Measurements from ENCODE around the gene LMTK2. TPM values are rescaled to one million over a fixed set of nuclear protein-coding genes. Genes with fewer than 3 reads are reported as not detected.

Gene LMTK2
- total RNA-seq, 2 experiments from 2014 or later = 11.2 to 13.0 TPM

DNA sequence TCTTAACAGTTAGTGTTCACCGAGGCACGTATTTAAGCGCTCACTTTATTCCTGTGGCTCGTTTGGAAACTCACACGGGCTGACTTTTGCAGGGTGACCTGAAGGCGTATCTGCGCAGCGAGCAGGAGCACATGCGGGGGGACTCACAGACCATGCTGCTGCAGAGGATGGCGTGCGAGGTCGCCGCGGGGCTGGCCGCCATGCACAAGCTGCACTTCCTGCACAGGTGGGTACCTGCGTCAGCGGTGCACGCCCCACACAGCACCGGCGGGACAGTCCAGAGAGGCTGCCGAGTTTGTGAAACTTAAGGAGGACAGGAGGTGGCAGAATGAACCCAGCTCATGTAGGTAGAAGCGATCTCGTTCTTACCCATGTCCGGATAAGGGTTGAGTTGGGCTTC lies 64.8 kb downstream of the LMTK2 start:
- no peaks in the 10 kb centered on the region for H3K27me3 Mint-ChIP-seq
- H3K36me3 Mint-ChIP-seq = peaks cover 1% of the 10 kb centered on the region
- no peak for DNase-seq
- no peaks in the 10 kb centered on the region for H3K9me3 Mint-ChIP-seq
- H3K4me3 Mint-ChIP-seq = no peak overlapping the region
- peaks cover 5% of the 10 kb centered on the region for H3K4me1 Mint-ChIP-seq
- no peak overlapping the region for H3K27ac Mint-ChIP-seq

DNA sequence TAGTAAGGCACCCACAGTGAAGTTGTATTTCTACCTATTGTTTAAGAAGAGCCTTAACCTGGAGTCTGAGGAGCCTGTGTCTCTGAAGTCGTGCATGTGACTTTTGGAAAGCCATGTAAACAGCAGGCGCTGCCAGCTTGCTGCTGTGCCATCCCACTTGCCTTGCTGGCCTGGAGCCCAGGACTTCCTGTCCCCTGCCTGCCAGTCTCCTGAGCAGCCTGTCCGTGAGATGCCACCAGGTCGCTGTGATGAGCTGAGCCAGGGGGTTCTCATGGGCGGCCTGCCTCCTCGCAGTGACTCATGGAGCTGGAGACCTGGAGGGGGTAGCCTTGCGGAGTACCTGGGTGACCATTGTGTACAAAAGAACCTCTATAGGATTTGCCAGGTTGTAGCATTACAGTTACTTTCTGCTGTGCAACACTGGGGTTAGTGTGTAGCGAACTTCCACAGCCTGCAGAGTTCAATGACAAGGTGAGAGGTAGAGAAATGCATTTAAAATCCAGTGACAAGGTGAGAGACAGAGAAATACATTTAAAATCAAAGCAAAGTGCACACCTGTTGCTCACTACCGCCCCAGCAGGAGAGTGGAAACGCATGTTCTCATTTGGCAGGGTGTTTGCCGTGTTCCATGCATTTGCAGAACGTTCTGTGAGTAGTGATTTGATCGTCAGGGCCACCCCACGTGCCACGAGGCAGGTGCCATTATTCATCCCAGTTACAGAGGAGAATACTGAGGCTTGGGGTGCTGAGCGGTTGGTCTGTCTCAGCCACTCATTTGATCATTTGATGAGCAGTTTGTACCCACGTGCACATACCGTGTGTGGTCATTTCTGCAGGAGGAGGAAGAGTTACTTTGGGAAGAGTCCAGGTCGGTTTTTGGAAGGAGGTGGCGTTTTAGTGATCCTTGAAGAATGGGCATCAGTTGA lies 67.9 kb downstream of the LMTK2 start:
- H3K27ac Mint-ChIP-seq = no peak overlapping the region

DNA sequence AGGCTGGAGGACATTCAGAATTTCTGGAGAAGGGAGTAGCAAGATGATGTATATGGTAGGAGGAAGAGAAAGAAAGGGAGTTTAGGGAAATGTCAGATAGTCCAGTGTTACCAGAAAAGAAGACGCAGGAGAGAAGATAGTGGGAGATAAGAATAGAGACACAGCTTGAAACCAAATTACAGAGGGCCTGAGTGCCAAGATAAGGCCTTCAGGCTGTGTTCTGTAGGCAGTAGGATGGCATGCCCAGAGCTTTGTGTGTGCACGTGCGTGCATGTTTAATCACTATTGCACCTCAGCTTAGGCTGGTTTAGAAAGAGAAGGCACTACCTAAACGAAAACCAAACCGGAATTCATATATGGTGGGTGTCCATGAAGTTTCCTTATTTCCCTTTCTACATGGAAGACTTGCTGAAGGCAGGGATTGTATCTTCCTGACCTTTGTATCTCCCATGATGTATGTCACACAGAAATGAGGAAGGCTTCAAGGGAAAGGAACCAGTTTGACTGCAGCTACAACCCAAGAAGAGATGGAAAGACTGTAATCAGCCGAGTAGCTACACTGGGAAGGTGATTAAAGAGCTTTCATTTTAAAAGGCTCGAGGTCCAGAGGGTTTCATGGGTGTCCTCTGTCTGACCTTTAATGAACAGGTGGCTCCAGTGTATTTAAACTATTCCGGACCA lies 68.7 kb downstream of the LMTK2 start:
- H3K4me3 Mint-ChIP-seq = no peak overlapping the region
- no peak for DNase-seq
- peaks cover 1% of the 10 kb centered on the region for H3K36me3 Mint-ChIP-seq
- no peaks in the 10 kb centered on the region for H3K9me3 Mint-ChIP-seq
- no peaks in the 10 kb centered on the region for H3K27me3 Mint-ChIP-seq
- H3K27ac Mint-ChIP-seq = no peak overlapping the region
- H3K4me1 Mint-ChIP-seq = no peaks in the 10 kb centered on the region

More for the DNA sequence above, 67.9 kb downstream of the LMTK2 start:
- DNase-seq = no peak
- Mint-ChIP-seq H3K4me1 (no peaks in the 10 kb centered on the region), H3K36me3 (peaks cover 1% of the 10 kb centered on the region), H3K4me3 (no peak overlapping the region), H3K9me3 (no peaks in the 10 kb centered on the region), H3K27me3 (no peaks in the 10 kb centered on the region)

DNA sequence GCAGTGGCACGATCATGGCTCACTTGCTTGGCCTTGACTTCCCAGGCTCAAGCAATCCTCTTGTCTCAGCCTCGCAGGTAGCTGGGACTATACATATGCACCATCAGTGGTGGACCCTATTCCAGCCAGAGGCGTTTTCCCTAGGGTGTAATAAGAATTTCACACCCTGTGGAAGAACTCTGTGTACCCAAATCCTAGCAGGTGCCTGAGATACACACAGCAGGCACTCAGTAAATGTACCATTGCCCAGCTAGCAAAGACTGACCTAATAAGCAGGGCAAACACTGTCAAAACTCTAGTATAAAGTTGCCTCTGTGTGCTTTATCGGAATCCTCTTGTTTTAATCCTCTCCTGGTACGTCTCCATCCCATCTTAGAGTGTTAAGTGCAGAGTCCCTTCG lies 70.9 kb downstream of the LMTK2 start:
- DNase-seq = no peak
- Mint-ChIP-seq H3K27me3 (no peaks in the 10 kb centered on the region), H3K9me3 (no peaks in the 10 kb centered on the region), H3K4me1 (peaks cover 1% of the 10 kb centered on the region), H3K4me3 (no peak overlapping the region), H3K27ac (no peak overlapping the region), H3K36me3 (peaks cover 2% of the 10 kb centered on the region)

DNA sequence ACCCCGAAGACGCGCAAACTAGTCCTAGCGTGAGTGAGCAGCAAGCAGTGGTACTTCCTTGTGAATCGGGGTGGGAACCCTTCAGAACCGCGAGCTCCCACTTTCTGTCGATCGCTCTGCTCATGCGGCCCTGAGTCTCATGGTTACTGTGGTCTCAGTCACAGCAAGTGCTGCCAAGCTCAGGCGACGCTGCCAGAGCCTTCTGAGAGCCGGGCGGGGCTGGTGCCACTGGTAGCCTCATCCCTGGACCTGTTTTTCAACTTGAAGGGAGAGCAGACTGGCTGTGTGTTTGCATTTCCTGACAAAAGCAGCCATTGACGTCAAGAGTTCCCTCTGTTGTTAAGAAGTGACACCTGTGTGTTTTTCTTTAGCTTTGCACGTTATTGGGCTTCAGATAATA lies 71.7 kb downstream of the LMTK2 start:
- no peak for DNase-seq
- Mint-ChIP-seq H3K9me3 (no peaks in the 10 kb centered on the region), H3K36me3 (peaks cover 6% of the 10 kb centered on the region), H3K27me3 (no peaks in the 10 kb centered on the region), H3K4me1 (peaks cover 1% of the 10 kb centered on the region), H3K4me3 (no peak overlapping the region), H3K27ac (no peak overlapping the region)

DNA sequence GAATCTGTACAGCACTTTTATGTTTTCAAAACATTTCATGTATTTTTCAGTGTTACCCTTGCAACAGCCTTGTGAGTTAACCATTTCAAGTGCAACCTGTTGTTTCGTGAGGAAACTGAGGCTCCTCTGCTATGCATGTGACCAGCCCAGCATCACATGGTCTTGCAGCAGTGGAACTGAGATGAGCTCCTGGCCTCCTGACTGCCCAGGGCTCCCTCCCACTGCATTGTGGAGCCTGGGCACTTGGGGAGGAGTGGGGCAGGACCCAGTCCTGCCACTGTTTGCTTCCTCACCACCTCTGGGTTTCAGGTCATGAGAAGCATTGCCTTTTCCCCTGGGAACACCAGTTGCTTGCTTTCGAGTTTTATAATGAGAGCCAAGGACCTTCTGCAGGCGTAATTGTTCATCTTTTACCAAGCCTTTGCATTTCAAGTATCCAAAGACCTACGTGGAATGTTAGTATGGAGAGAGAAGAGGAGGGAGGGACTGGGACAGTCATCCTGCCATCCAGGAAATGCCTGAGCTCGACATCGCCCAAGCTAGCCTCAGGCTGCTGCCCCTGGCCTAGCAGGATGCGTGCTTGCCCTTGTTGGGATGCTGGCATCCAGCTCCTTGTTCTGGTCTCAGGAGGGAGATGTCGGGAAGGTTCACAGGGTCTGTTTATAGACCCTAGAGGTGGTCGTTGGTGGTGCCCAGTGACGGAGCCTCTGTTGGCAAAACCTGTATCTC lies 72.3 kb downstream of the LMTK2 start:
- Mint-ChIP-seq H3K4me3 (no peak overlapping the region), H3K27ac (no peak overlapping the region), H3K36me3 (peaks cover 6% of the 10 kb centered on the region), H3K27me3 (no peaks in the 10 kb centered on the region), H3K9me3 (no peaks in the 10 kb centered on the region), H3K4me1 (peaks cover 1% of the 10 kb centered on the region)
- DNase-seq = no peak

DNA sequence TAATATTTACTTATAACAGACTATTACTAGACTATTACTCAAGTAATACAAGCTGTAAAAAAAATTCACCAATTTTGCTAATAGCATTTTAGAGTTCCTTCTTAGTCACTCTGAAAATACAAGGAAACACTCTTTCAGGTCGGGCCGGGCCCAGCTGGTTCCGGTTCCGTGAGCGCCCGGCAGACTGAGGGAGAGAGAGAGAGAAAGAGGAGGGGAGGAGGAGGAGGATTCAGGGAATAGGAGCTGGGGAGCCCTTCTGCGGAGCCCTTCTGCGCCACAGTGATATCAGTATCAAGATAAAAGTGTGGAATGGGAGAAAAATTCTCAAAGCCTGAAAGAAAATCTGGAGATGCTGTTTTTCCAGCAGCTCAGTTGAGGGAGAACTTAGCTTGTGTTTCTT lies 74.1 kb downstream of the LMTK2 start:
- no peak for DNase-seq
- H3K9me3 Mint-ChIP-seq = no peaks in the 10 kb centered on the region
- no peak overlapping the region for H3K4me3 Mint-ChIP-seq
- H3K27ac Mint-ChIP-seq = no peak overlapping the region
- H3K4me1 Mint-ChIP-seq = peaks cover 1% of the 10 kb centered on the region
- H3K36me3 Mint-ChIP-seq = peaks cover 6% of the 10 kb centered on the region
- no peaks in the 10 kb centered on the region for H3K27me3 Mint-ChIP-seq

DNA sequence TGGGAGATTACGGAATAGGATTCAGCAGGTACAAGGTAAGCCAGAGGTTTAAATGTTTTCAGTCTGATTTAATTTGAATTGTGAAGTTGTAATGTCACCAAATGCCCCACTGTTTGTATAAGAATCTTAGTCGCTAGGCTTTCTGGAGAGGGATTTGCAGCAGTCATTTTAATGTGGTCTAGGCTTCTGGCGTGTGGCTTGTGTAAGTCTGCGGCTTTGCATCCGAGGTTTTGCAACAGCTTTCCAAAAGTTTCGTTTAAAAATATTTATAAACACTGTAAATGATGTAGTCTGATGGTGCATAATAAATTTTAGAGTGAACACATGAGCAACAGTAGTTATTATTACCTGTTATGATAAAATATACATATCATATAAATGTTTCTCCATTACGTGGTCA lies 78.4 kb downstream of the LMTK2 start:
- Mint-ChIP-seq H3K27me3 (no peaks in the 10 kb centered on the region), H3K27ac (no peak overlapping the region), H3K4me1 (peaks cover 5% of the 10 kb centered on the region), H3K36me3 (peaks cover 22% of the 10 kb centered on the region), H3K4me3 (no peak overlapping the region), H3K9me3 (peaks cover 2% of the 10 kb centered on the region)
- DNase-seq = no peak

DNA sequence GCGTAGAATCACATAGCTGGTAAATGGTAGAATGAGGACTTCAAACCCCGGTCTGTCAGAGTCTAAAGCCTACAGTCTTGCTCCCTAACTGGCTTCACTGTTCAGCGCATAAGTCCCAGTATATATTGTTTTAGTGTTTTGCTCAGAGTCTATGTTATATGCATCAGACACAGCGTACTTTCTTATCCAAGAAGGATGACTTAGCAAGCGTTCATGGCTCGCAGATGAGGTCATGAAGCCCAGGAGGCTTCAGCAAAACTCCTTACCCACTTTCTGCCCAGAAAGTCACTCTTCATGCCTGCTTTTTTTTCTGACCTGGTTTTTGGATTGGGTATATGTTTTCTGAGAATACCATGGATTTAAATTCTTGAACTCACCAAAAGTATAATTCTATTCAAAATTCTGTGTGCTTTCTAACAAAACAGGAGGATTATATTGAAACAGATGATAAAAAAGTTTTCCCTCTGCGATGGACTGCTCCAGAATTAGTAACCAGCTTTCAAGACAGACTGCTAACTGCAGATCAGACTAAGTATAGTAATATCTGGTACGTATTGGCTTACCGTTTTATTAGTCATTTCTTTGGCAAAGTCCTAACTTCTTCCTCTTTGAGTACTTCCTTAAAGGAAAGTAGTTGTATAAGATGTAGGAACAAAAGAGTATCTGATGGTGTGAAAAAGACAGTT lies 79.9 kb downstream of the LMTK2 start:
- Mint-ChIP-seq H3K4me1 (peaks cover 6% of the 10 kb centered on the region), H3K27me3 (no peaks in the 10 kb centered on the region), H3K4me3 (no peak overlapping the region), H3K9me3 (peaks cover 2% of the 10 kb centered on the region), H3K27ac (no peak overlapping the region), H3K36me3 (peaks cover 27% of the 10 kb centered on the region)
- no peak for DNase-seq

DNA sequence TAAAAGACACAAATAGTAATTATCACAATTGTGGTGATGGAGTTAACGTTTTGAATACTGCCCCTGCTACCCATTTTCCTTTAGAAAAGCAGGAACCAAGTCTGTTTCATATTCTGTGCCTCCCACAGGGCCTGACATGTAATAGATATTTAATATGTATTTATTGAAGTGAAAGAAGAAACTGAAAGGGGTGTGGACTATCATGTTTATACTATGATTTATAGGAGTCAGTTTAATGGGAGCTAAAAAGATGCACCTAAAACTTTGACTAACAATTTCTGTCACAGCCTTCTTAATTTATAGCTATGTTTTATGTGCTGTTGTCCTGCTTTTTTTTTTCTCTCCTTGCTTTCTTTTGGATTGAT lies 80.5 kb downstream of the LMTK2 start:
- Mint-ChIP-seq H3K27me3 (no peaks in the 10 kb centered on the region), H3K9me3 (peaks cover 2% of the 10 kb centered on the region), H3K36me3 (peaks cover 29% of the 10 kb centered on the region), H3K4me3 (no peak overlapping the region), H3K4me1 (peaks cover 6% of the 10 kb centered on the region), H3K27ac (no peak overlapping the region)
- no peak for DNase-seq

DNA sequence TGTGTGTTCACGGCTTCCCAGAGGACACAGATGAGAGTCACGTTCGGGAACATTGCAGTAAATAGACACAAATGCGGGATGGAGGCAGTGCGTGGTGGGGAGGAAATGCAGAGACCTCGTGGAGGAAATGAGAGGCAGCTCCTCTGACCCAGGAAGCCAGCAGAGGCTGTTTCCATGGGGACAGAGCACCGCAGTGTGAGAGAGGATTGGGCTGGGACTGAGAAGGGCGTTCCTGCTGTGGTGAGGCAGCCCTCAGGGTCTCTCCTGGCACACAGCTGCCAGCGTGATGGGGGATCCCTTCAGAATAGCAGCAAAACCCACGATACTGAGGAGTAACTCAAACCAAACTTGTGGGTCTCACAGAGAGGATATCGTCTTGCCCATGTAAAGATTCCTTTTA lies 82.9 kb downstream of the LMTK2 start:
- Mint-ChIP-seq H3K27me3 (no peaks in the 10 kb centered on the region), H3K4me3 (no peak overlapping the region), H3K36me3 (peaks cover 25% of the 10 kb centered on the region), H3K4me1 (peaks cover 6% of the 10 kb centered on the region), H3K27ac (no peak overlapping the region), H3K9me3 (peaks cover 2% of the 10 kb centered on the region)
- no peak for DNase-seq

DNA sequence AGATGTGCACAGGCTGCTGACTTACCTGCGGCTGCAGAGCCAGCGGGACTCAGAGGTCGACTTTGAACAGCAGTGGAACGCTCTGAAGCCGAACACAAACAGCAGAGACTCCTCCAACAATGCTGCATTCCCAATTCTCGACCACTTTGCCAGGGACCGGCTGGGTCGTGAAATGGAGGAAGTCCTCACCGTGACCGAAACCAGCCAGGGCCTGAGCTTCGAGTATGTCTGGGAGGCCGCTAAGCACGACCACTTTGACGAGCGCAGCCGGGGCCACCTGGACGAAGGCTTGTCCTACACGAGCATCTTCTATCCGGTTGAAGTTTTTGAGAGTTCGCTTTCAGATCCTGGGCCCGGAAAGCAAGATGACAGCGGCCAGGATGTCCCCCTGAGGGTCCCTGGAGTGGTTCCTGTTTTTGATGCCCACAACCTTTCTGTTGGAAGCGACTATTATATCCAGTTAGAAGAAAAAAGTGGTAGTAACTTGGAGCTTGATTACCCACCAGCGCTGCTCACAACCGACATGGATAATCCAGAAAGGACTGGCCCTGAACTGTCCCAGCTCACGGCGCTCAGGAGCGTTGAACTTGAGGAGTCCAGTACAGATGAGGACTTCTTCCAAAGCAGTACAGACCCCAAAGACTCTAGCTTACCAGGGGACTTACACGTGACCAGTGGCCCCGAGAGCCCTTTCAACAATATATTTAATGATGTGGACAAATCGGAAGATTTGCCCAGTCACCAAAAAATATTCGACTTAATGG lies 85.2 kb downstream of the LMTK2 start:
- DNase-seq = no peak
- Mint-ChIP-seq H3K4me3 (no peak overlapping the region), H3K27me3 (no peaks in the 10 kb centered on the region), H3K4me1 (peaks cover 5% of the 10 kb centered on the region), H3K27ac (no peak overlapping the region), H3K9me3 (peaks cover 2% of the 10 kb centered on the region), H3K36me3 (peaks cover 25% of the 10 kb centered on the region)

DNA sequence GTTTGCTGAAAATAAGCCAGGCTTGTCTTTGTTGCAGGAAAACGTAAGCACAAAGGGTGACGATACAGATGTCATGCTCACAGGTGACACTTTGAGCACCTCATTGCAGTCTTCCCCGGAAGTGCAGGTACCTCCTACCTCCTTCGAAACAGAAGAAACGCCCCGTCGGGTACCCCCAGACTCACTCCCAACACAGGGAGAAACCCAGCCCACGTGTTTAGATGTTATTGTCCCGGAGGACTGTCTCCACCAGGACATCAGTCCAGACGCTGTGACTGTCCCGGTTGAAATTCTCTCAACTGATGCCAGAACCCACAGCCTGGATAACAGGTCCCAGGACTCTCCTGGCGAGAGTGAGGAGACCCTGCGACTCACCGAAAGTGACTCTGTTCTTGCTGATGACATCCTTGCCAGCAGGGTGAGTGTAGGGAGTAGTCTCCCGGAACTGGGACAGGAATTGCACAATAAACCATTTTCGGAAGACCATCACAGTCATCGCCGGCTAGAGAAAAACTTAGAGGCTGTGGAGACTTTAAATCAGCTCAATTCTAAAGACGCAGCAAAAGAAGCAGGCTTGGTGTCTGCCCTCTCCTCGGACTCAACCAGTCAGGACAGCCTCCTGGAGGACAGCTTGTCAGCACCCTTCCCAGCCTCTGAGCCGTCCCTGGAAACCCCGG lies 86.3 kb downstream of the LMTK2 start:
- Mint-ChIP-seq H3K27me3 (no peaks in the 10 kb centered on the region), H3K4me1 (peaks cover 3% of the 10 kb centered on the region), H3K9me3 (peaks cover 2% of the 10 kb centered on the region), H3K27ac (no peak overlapping the region), H3K4me3 (no peak overlapping the region), H3K36me3 (peaks cover 27% of the 10 kb centered on the region)
- DNase-seq = no peak

Measured in activated naive CD8-positive, alpha-beta T cell treated with anti-CD3 and anti-CD28 coated beads for 36 hours (primary cell).